Heart right ventricle (tissue), 16 donors: ENCODE measurements around the gene SLAIN2. TPM values are rescaled to one million over a fixed set of nuclear protein-coding genes. Genes with fewer than 3 reads are reported as not detected.

ENCODE experiments used
- ATAC-seq, 8 donors: fragments of 200-7000 bp; cut with Tn5 transposase; one replicate each; pipeline ENCODE4 v1.9.1; 2020; ENCODE audit warnings: mild to moderate bottlenecking in 8 of 8, moderate library complexity in 8 of 8, moderate number of reproducible peaks in 1 of 8
- DNase-seq, 2 donors: peaks; one replicate each; pipeline ENCODE4 v3.0.0-alpha.2; 2020
- H3K27ac ChIP-seq, 10 donors: fragments of 200-600 bp; sonication (generic) in 2 of 10; one replicate each; pipeline versions ENCODE4 v1.5.0 to v1.8.0; 2020 to 2022; ENCODE audit warnings: mild to moderate bottlenecking in 3 of 10
- H3K27me3 ChIP-seq, 7 donors: fragments of 200-600 bp; one replicate each; pipeline ENCODE4 v1.8.0; 2021 to 2022; ENCODE audit warnings: mild to moderate bottlenecking in 2 of 7
- H3K36me3 ChIP-seq, 9 donors: fragments of 200-600 bp; sonication (generic) in 1 of 9; one replicate each; pipeline versions ENCODE4 v1.5.0 to v1.8.0; 2020 to 2022; ENCODE audit warnings: mild to moderate bottlenecking in 2 of 9
- H3K4me1 ChIP-seq, 9 donors: fragments of 200-600 bp; sonication (generic) in 1 of 9; one replicate each; pipeline versions ENCODE4 v1.5.0 to v1.8.0; 2020 to 2022; ENCODE audit warnings: mild to moderate bottlenecking in 4 of 9
- H3K4me3 ChIP-seq, 10 donors: fragments of 200-600 bp; sonication (generic) in 2 of 10; one replicate each; pipeline versions ENCODE4 v1.5.0 to v1.8.0; 2020 to 2022; ENCODE audit warnings: mild to moderate bottlenecking in 7 of 10, moderate library complexity in 2 of 10
- H3K9me3 ChIP-seq, 11 donors: fragments of 200-600 bp in 10 of 11; sonication (generic) in 2 of 11; one replicate each; pipeline versions ENCODE4 v1.5.0 to v1.8.0; 2013 to 2022; ENCODE audit warnings: mild to moderate bottlenecking in 2 of 11, control low read depth in 1 of 11, moderate library complexity in 1 of 11
- WGBS, 2 donors: extraction: QIAGEN DNeasy Blood & Tissue Kit; methylation state at CpG; one replicate each; pipeline ENCODE4 v1.1.7; 2013; ENCODE audit warnings: inconsistent platforms in 1 of 2; 5-methylcytosine and 5-hydroxymethylcytosine counted together
- intact Hi-C, 10 donors: fragments of 100-400 bp; cut with DNase I; formaldehyde crosslinking; loops; one replicate each; pipeline versions ENCODE4 v1.11.1 to v1.14.2; 2022
- polyA plus RNA-seq, 2 donors: library from polyadenylated mRNA; stranded (reverse); fragments of 200-250 nt; gene quantifications; one replicate each; pipeline ENCODE4 v1.2.3, GENCODE V29; 2013
- total RNA-seq, 10 donors: library from RNA; stranded (reverse); fragmentation: NEBNext Ultra II Directional in 3 of 10; extraction: Animal tissue kit (Norgen Biotek cat#: 25700) in 3 of 10; gene quantifications; one replicate each; pipeline versions ENCODE4 v1.2.1 to v1.2.4, GENCODE V29; 2021 to 2023
- TF ChIP-seq, protein P1 (sequence below), 9 donors: fragments of 200-600 bp; sonication (generic) in 2 of 9; IDR thresholded peaks; one replicate each; pipeline versions ENCODE4 v1.5.0 to v1.8.0; 2021 to 2022; ENCODE audit warnings: antibody characterized with exemption in 9 of 9, mild to moderate bottlenecking in 5 of 9, moderate library complexity in 1 of 9
- donor health status: Arrhythmogenic right ventricular cardiomyopathy.
- donor health status: ischemic (EF 13 %, LVEDD 7.1; RV severe dilation, severe dysfunction).
- donor health status: healthy with polysubstance abuse.
- donor health status: DM: no; HTN: yes; CAD: no.
- donor health status: DM: no; HTN: no; CAD: no.
- donor health status: ischemic (EF 25% LVEDD 6.9; RV normal size, moderate dysfunction).
- donor health status: ischemic (EF 25% LVEDD 5.7; RV mildly dilated, moderate dysfunction).
- donor health status: healthy.
- donor health status: DM: yes; HTN: yes; CAD: no.
- donor health status: Ischemic cardiomyopathy.
- donor health status: ischemic (EF 35%, LVEDD 5.7; RV mildly dilated, moderate dysfunction).
- donor health status: nonischemic (EF 11% LVEDD 7.7; RV severe dilation, severe dysfunction).
- donor health status: DM: yes; HTN: yes; CAD: no.
- donor health status: PGD.
- donor health status: ischemic (EF 29% LVEDD 5.4; RV normal size, mild dysfunction).
- donor health status: nonischemic (EF 23%, LVEDD 6.1; RV moderate dilation, normal function).

Gene SLAIN2
- total and polyA plus RNA-seq, 12 donors: 16.4 to 185 (median 131) TPM

DNA sequence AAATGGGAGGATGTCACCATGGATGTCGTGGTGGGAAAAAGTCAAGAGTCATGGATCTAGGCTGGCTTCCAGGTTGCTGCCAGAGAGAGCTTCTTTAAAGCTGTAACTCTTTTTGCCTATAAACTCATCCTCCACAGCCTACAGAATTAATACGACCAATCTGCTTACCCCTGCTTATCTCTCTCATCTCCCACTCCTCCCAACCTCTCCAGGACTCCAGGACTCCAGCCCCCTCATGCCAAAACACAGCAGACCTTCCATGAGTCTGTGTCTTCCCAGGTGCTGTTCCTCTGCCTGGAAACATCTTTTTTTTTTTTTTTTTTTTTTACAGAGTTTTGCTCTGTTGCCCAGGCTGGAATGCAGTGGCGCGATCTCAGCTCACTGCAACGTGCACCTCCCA lies 126.6 kb downstream of the SLAIN2 start:
- Histone ChIP-seq H3K4me1 (no peaks in the 10 kb centered on the region), H3K4me3 (no peak overlapping the region), H3K27me3 (no peaks in the 10 kb centered on the region), H3K36me3 (no peaks in the 10 kb centered on the region), H3K27ac (no peak overlapping the region), H3K9me3 (peaks cover 0 to 8% (median 0%) of the 10 kb centered on the region in 11 donors)
- ATAC-seq (no peak), DNase-seq (no peak)
- TF ChIP-seq, protein P1, sequence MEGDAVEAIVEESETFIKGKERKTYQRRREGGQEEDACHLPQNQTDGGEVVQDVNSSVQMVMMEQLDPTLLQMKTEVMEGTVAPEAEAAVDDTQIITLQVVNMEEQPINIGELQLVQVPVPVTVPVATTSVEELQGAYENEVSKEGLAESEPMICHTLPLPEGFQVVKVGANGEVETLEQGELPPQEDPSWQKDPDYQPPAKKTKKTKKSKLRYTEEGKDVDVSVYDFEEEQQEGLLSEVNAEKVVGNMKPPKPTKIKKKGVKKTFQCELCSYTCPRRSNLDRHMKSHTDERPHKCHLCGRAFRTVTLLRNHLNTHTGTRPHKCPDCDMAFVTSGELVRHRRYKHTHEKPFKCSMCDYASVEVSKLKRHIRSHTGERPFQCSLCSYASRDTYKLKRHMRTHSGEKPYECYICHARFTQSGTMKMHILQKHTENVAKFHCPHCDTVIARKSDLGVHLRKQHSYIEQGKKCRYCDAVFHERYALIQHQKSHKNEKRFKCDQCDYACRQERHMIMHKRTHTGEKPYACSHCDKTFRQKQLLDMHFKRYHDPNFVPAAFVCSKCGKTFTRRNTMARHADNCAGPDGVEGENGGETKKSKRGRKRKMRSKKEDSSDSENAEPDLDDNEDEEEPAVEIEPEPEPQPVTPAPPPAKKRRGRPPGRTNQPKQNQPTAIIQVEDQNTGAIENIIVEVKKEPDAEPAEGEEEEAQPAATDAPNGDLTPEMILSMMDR (IDR thresholded peaks at IDR 0.05): no peak
- intact Hi-C loops: no loop called here
- 60 to 74% methylated on average over 4 to 5 of the region's 5 CpGs for WGBS, 2 donors

DNA sequence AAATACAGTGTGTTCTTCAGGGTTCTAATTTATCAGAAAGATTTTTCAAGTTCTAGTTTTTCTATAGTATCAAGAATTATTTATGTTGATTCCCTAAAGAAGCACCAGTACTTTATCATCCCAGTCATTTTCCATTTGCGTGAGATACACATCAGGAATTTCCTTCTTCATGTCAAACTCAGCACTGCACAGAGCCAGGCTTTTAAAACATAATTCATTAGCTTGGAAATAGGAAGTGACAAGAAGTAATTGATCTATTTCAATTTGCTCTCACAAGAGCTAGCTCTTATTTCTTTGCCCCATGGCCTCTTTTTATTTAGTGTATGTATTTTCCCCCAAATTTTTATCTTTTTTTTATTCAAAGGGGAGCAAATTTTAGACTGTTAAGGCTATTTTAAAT lies 128.8 kb downstream of the SLAIN2 start:
- TF ChIP-seq, protein P1 (IDR thresholded peaks at IDR 0.05): no peak
- Histone ChIP-seq H3K4me1 (no peaks in the 10 kb centered on the region), H3K9me3 (no peaks in the 10 kb centered on the region), H3K27ac (no peak overlapping the region), H3K36me3 (no peaks in the 10 kb centered on the region), H3K4me3 (no peak overlapping the region), H3K27me3 (no peaks in the 10 kb centered on the region)
- DNase-seq (no peak), ATAC-seq (no peak)
- 79 to 82% methylated on average over 1 of the region's 1 CpG for WGBS, 2 donors
- intact Hi-C loops: no loop called here

DNA sequence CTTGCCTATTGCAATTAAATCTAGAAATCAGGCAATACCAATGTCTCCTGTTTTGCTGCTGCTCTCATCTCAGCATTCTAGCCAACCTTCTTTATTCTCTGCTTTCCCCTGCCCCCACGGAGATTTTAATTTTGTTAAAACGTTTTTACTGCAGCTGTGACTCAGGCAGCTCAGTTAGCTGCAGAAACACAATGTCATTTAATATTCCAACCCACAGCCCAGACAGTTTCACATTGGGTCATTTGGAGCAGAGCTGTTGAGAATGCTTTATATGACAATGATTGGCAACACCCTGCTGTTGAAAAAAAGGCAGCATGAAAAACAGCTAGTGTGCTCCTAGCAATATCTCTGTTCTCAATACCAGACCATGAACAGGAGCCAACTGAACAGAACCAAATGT lies 129.2 kb downstream of the SLAIN2 start:
- Histone ChIP-seq H3K27me3 (no peaks in the 10 kb centered on the region), H3K4me3 (no peak overlapping the region), H3K9me3 (no peaks in the 10 kb centered on the region), H3K4me1 (peaks cover 0 to under 1% (median 0%) of the 10 kb centered on the region in 9 donors), H3K27ac (no peak overlapping the region), H3K36me3 (no peaks in the 10 kb centered on the region)
- TF ChIP-seq, protein P1 (IDR thresholded peaks at IDR 0.05): no peak
- ATAC-seq (no peak), DNase-seq (no peak)
- intact Hi-C loops: no loop called here
- WGBS, 2 donors: 34 to 38% methylated on average over 2 of the region's 2 CpGs

DNA sequence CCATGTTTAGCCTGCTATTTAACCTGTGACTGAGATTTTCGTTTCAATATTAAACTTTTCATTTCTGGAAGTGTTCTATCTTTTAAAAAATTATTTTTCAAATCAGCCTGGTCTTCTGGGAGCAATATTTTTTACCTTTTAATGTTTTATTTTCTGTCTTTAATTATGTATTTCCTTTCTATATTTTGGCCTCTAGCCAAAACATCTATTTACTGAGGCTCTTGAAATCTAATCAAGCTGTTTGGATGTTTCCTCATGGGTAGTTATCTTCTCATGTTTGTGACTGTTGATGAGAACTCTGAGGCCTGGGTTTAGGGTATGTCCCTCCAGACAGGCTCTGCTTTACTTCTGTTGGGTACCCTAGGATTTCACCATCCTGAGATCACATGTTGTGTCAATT lies 131.5 kb downstream of the SLAIN2 start:
- H3K4me3 ChIP-seq: no peak overlapping the region
- peaks cover 0 to 21% (median 7%) of the 10 kb centered on the region in 9 donors for H3K4me1 ChIP-seq
- no peaks in the 10 kb centered on the region for H3K9me3 ChIP-seq
- DNase-seq (no peak), ATAC-seq (no peak)
- intact Hi-C loops: no loop called here
- no peaks in the 10 kb centered on the region for H3K36me3 ChIP-seq
- no peaks in the 10 kb centered on the region for H3K27me3 ChIP-seq
- no peak overlapping the region for H3K27ac ChIP-seq
- 69 to 78% methylated on average over 1 of the region's 1 CpG for WGBS, 2 donors
- TF ChIP-seq, protein P1 (IDR thresholded peaks at IDR 0.05): no peak
